ENCODE measurements around the gene FAAH.

The FAAH gene

GRCh38 chr1:46461809-46462448, 67.8 kb downstream of the FAAH start:
- Histone ChIP-seq H3K4me3 (replicated peaks; ENCODE audit: insufficient read depth, low read length) (no peak overlapping the region), H3K27me3 (ENCODE audit: insufficient read depth, poor library complexity, severe bottlenecking) (peaks cover 48% of the 10 kb centered on the region), H3K27ac (replicated peaks) (no peak overlapping the region)
- DNase-seq (ENCODE audit: low read depth in 1 of 2, low spot score in 1 of 2) = no peak
- no peak for TF ChIP-seq POLR2AphosphoS5 (IDR thresholded peaks at IDR 0.05; ENCODE audit: low read depth)
- TF ChIP-seq GABPA (IDR thresholded peaks at IDR 0.05; ENCODE audit: low read depth) = no peak
- TF ChIP-seq REST (IDR thresholded peaks at IDR 0.05; ENCODE audit: insufficient replicate concordance, low read depth) = no peak
- TF ChIP-seq SPI1 (IDR thresholded peaks at IDR 0.05; ENCODE audit: borderline replicate concordance, low read depth) = no peak
- no peak for TF ChIP-seq CTCF (IDR thresholded peaks at IDR 0.05; ENCODE audit: insufficient read depth, low read length)

Data from HL-60 (cell line).